ENCODE measurements around the gene ATCAY.

The ATCAY gene

GRCh38 chr19:3880471-3881271 lies at the start of gene ATCAY:
TSS of gene ATCAY (plus strand) at chr19:3880685. CDS start at chr19:3885768, 5,083 bp downstream.
- DNase-seq (ENCODE audit: low read depth), result no peak

- no peak for DNase-seq (ENCODE audit: low read depth)
Observed at GRCh38 chr19:3831601-3832000, 48.9 kb upstream of the ATCAY start.

- DNase-seq (ENCODE audit: low read depth), result no peak
Observed at GRCh38 chr19:3832001-3832400, 48.5 kb upstream of the ATCAY start.

- no peak for DNase-seq (ENCODE audit: low read depth)
Observed at GRCh38 chr19:3833578-3834348, 46.7 kb upstream of the ATCAY start.

GRCh38 chr19:3834349-3835054 lies 46.0 kb upstream of the ATCAY start:
- DNase-seq (ENCODE audit: low read depth), result no peak

GRCh38 chr19:3835055-3835435 lies 45.4 kb upstream of the ATCAY start:
- no peak for DNase-seq (ENCODE audit: low read depth)

GRCh38 chr19:3836887-3837286 lies 43.6 kb upstream of the ATCAY start:
- DNase-seq (ENCODE audit: low read depth), result no peak

- DNase-seq (ENCODE audit: low read depth), result no peak
Observed at GRCh38 chr19:3837332-3837731, 43.2 kb upstream of the ATCAY start.

- no peak for DNase-seq (ENCODE audit: low read depth)
Observed at GRCh38 chr19:3837922-3838321, 42.6 kb upstream of the ATCAY start.

GRCh38 chr19:3838661-3839060 lies 41.8 kb upstream of the ATCAY start:
- no peak for DNase-seq (ENCODE audit: low read depth)

GRCh38 chr19:3839941-3840340 lies 40.5 kb upstream of the ATCAY start:
- DNase-seq (ENCODE audit: low read depth), result no peak

GRCh38 chr19:3840804-3841203 lies 39.7 kb upstream of the ATCAY start:
- no peak for DNase-seq (ENCODE audit: low read depth)

- no peak for DNase-seq (ENCODE audit: low read depth)
Observed at GRCh38 chr19:3842948-3843347, 37.5 kb upstream of the ATCAY start.

- DNase-seq (ENCODE audit: low read depth), result no peak
Observed at GRCh38 chr19:3844596-3844995, 35.9 kb upstream of the ATCAY start.

- DNase-seq (ENCODE audit: low read depth), result peak; percentile 27
Observed at GRCh38 chr19:3849092-3849491, 31.4 kb upstream of the ATCAY start.

GRCh38 chr19:3849787-3850186 lies 30.7 kb upstream of the ATCAY start:
- DNase-seq (ENCODE audit: low read depth), result no peak

- no peak for DNase-seq (ENCODE audit: low read depth)
Observed at GRCh38 chr19:3850320-3850972, 30.0 kb upstream of the ATCAY start.

GRCh38 chr19:3851254-3852176 lies 29.0 kb upstream of the ATCAY start:
- DNase-seq (ENCODE audit: low read depth), result no peak

GRCh38 chr19:3852177-3852511 lies 28.3 kb upstream of the ATCAY start:
- no peak for DNase-seq (ENCODE audit: low read depth)

GRCh38 chr19:3852614-3853254 lies 27.8 kb upstream of the ATCAY start:
- DNase-seq (ENCODE audit: low read depth), result no peak

- DNase-seq (ENCODE audit: low read depth), result no peak
Observed at GRCh38 chr19:3855320-3855719, 25.2 kb upstream of the ATCAY start.
